ENCODE data around the gene PINLYP.
"Not testable (repeated sequence)": the region's sequence is repeated elsewhere in the genome, so short reads cannot be mapped to it uniquely, and the experiment has no call there.

The PINLYP gene

DNA sequence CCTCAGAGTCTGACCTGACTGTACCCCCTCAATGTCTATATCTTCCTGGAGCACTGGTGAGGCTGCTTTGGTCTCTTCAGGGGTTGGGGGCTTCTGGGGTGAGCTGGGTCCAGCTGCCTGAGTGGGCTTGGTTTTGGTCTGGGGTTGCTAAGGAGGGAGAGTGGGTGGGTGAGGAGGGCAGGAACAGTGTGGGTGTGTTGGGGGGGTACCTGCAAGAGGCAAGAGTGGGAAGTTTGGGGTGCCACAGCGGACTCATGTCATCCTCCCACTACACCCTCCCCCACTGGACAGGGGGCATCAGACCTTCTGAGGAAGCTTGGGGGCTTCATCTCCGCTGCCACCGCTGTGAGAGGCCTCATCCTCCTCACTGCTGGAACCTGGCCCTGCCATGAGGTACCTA lies 29.0 kb upstream of the PINLYP start:
- H3K14ac ChIP-seq (ENCODE audit: low read length) = no peak overlapping the region
- H3K27ac ChIP-seq (ENCODE audit: low read depth, low read length) = no peak overlapping the region

DNA sequence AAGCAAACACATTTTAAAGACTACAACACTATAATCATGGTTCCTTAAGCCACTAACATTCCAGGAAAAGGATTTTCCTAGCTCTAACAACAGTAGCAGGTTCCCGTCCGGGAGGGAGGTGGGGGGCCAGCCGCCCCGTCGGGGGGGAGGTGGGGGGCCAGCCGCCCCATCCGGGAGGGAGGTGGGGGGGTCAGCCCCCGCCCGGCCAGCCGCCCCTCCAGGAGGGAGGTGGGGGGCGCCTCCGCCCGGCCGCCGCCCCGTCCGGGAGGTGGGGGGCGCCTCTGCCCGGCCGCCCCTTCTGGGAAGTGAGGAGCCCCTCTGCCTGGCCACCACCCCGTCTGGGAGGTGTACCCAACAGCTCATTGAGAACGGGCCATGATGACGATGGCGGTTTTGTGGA lies 27.7 kb upstream of the PINLYP start:
- H2BK120ac ChIP-seq (ENCODE audit: insufficient read depth, low read length, poor library complexity); H3K79me2 ChIP-seq (ENCODE audit: control insufficient read depth, insufficient read depth, low read length, poor library complexity); H3K4ac ChIP-seq (ENCODE audit: low read depth, low read length); H3K27me3 ChIP-seq (ENCODE audit: insufficient read depth, low read length); H2BK5ac ChIP-seq (ENCODE audit: low read depth, low read length, poor library complexity); H4K91ac ChIP-seq (ENCODE audit: low read depth, low read length); H3K27ac ChIP-seq (ENCODE audit: low read depth, low read length); H3K14ac ChIP-seq (ENCODE audit: low read length); DNase-seq; H2AK5ac ChIP-seq (ENCODE audit: low read length); H3K4me1 ChIP-seq (ENCODE audit: control insufficient read depth in 1 of 2, insufficient read depth in 2 of 2, low read length in 2 of 2); H3K9me3 ChIP-seq (ENCODE audit: insufficient read depth, low read depth, low read length); H3K4me2 ChIP-seq (ENCODE audit: low read length); H3K9ac ChIP-seq (ENCODE audit: low read length); H3K23ac ChIP-seq (ENCODE audit: low read length); H3K4me3 ChIP-seq (ENCODE audit: low read depth, low read length); H2BK12ac ChIP-seq (ENCODE audit: low read length); H3K79me1 ChIP-seq (ENCODE audit: low read length); H2AFZ ChIP-seq (ENCODE audit: insufficient read depth, low read length, poor library complexity); H4K8ac ChIP-seq (ENCODE audit: low read depth, low read length); H3K18ac ChIP-seq (ENCODE audit: low read length); H4K12ac ChIP-seq (ENCODE audit: low read depth, low read length): not testable (repeated sequence)
- WGBS (ENCODE audit: extremely low coverage, insufficient coverage, insufficient read length) = no CpG with 5 or more reads among the region's 24 CpGs
- peaks cover 59 to 69% of the 10 kb centered on the region in 2 experiments for H3K36me3 ChIP-seq (ENCODE audit: control insufficient read depth in 1 of 2, insufficient read depth in 2 of 2, low read length in 2 of 2)

More for the DNA sequence above, 29.0 kb upstream of the PINLYP start:
- no peak overlapping the region for H2AK5ac ChIP-seq (ENCODE audit: low read length)
- no peak overlapping the region for H2BK5ac ChIP-seq (ENCODE audit: low read depth, low read length, poor library complexity)
- H3K27me3 ChIP-seq (ENCODE audit: insufficient read depth, low read length) = no peaks in the 10 kb centered on the region
- no peak overlapping the region for H3K4me2 ChIP-seq (ENCODE audit: low read length)
- H3K4me3 ChIP-seq (ENCODE audit: low read depth, low read length) = no peak overlapping the region
- no peaks in the 10 kb centered on the region for H3K79me1 ChIP-seq (ENCODE audit: low read length)
- H3K4ac ChIP-seq (ENCODE audit: low read depth, low read length) = no peak overlapping the region
- H4K12ac ChIP-seq (ENCODE audit: low read depth, low read length) = no peak overlapping the region
- H2BK12ac ChIP-seq (ENCODE audit: low read length) = no peak overlapping the region
- no peak overlapping the region for H3K18ac ChIP-seq (ENCODE audit: low read length)
- WGBS (ENCODE audit: extremely low coverage, insufficient coverage, insufficient read length) = no CpG with 5 or more reads among the region's 3 CpGs
- peaks cover 4% of the 10 kb centered on the region for H3K9me3 ChIP-seq (ENCODE audit: insufficient read depth, low read depth, low read length)
- H2BK120ac ChIP-seq (ENCODE audit: insufficient read depth, low read length, poor library complexity) = no peak overlapping the region
- H3K4me1 ChIP-seq (ENCODE audit: control insufficient read depth in 1 of 2, insufficient read depth in 2 of 2, low read length in 2 of 2) = no peaks in the 10 kb centered on the region
- H4K91ac ChIP-seq (ENCODE audit: low read depth, low read length) = no peak overlapping the region
- no peak overlapping the region for H4K8ac ChIP-seq (ENCODE audit: low read depth, low read length)
- H3K36me3 ChIP-seq (ENCODE audit: control insufficient read depth in 1 of 2, insufficient read depth in 2 of 2, low read length in 2 of 2) = peaks cover 54 to 69% of the 10 kb centered on the region in 2 experiments
- no peak overlapping the region for H3K9ac ChIP-seq (ENCODE audit: low read length)
- no peaks in the 10 kb centered on the region for H3K79me2 ChIP-seq (ENCODE audit: control insufficient read depth, insufficient read depth, low read length, poor library complexity)
- H3K23ac ChIP-seq (ENCODE audit: low read length) = no peak overlapping the region
- no peak for DNase-seq
- H2AFZ ChIP-seq (ENCODE audit: insufficient read depth, low read length, poor library complexity) = no peak overlapping the region

DNA sequence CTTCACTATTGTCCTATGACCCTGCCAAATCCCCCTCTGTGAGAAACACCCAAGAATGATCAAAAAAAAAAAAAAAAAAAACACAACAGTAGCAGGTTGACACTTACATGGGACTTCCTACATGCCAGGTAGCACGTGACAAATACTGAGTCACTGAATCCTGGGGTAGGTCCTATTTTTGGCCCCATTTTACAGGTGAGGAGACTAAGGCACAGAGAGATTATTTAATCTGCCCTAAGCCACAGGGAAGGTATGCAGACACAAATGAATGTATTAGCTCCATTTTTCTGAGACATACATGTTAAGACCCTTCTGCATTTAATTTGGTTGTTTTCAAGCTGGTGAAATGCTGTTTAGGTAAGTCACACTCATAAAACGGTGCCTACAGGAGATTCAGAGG lies 26.9 kb upstream of the PINLYP start:
- Histone ChIP-seq H3K14ac (ENCODE audit: low read length) (no peak overlapping the region), H3K9ac (ENCODE audit: low read length) (no peak overlapping the region), H3K4ac (ENCODE audit: low read depth, low read length) (no peak overlapping the region), H3K18ac (ENCODE audit: low read length) (no peak overlapping the region), H2BK12ac (ENCODE audit: low read length) (no peak overlapping the region), H4K12ac (ENCODE audit: low read depth, low read length) (no peak overlapping the region), H4K91ac (ENCODE audit: low read depth, low read length) (no peak overlapping the region), H3K4me1 (ENCODE audit: control insufficient read depth in 1 of 2, insufficient read depth in 2 of 2, low read length in 2 of 2) (no peaks in the 10 kb centered on the region), H3K79me1 (ENCODE audit: low read length) (no peaks in the 10 kb centered on the region), H2AK5ac (ENCODE audit: low read length) (no peak overlapping the region), H3K23ac (ENCODE audit: low read length) (no peak overlapping the region), H3K9me3 (ENCODE audit: insufficient read depth, low read depth, low read length) (peaks cover 3% of the 10 kb centered on the region), H2BK120ac (ENCODE audit: insufficient read depth, low read length, poor library complexity) (no peak overlapping the region), H3K4me3 (ENCODE audit: low read depth, low read length) (no peak overlapping the region), H2BK5ac (ENCODE audit: low read depth, low read length, poor library complexity) (no peak overlapping the region), H2AFZ (ENCODE audit: insufficient read depth, low read length, poor library complexity) (no peak overlapping the region), H3K4me2 (ENCODE audit: low read length) (no peak overlapping the region), H3K27ac (ENCODE audit: low read depth, low read length) (no peak overlapping the region), H3K27me3 (ENCODE audit: insufficient read depth, low read length) (no peaks in the 10 kb centered on the region), H4K8ac (ENCODE audit: low read depth, low read length) (no peak overlapping the region), H3K79me2 (ENCODE audit: control insufficient read depth, insufficient read depth, low read length, poor library complexity) (no peaks in the 10 kb centered on the region), H3K36me3 (ENCODE audit: control insufficient read depth in 1 of 2, insufficient read depth in 2 of 2, low read length in 2 of 2) (peaks cover 58 to 69% of the 10 kb centered on the region in 2 experiments)
- DNase-seq = no peak
- no CpG with 5 or more reads among the region's 2 CpGs for WGBS (ENCODE audit: extremely low coverage, insufficient coverage, insufficient read length)

DNA sequence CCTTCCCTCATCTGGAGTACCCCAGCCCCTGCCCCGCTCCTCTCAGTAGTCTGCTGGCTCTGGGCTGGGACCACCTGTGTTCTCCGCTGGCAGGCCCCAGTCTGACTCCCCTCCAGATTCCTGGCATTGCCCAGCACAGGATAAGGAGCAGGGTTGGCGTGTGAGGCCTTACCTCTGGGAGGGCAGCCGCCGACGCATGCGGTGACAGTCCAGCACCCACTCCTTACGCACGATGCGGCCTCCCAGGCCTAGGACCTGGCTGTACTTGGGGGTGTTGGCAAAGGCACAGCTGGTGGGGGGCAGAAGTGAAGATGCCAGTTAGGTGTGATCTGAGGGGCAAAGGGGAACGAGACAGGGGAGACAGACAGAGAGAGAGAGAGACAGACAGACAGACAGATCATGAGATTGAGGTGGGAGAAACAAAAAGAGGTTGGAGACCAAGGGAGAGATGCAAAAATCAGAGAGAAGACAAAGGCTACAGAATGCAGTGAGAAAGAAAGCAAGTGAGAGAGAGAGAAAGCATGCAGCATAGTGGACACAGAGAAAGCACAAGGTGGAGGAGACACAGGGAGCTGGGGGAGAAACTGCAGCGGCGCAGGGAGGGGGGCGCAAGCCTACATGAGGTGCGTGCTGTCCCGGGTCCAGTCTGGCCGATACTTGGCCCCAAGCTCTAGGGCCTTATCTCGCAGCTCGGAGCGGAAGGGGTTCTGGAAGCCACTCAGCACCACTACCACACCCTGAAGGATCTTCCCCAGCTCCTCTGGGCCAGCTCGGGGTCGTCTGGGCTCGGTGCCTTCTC lies 24.0 kb upstream of the PINLYP start:
- H3K23ac ChIP-seq (ENCODE audit: low read length) = no peak overlapping the region
- no peaks in the 10 kb centered on the region for H3K27me3 ChIP-seq (ENCODE audit: insufficient read depth, low read length)
- no peak overlapping the region for H4K91ac ChIP-seq (ENCODE audit: low read depth, low read length)
- no peak overlapping the region for H4K8ac ChIP-seq (ENCODE audit: low read depth, low read length)
- DNase-seq = no peak
- no peak overlapping the region for H2AK5ac ChIP-seq (ENCODE audit: low read length)
- H3K4me3 ChIP-seq (ENCODE audit: low read depth, low read length) = no peak overlapping the region
- no peak overlapping the region for H3K9ac ChIP-seq (ENCODE audit: low read length)
- H3K79me1 ChIP-seq (ENCODE audit: low read length) = no peaks in the 10 kb centered on the region
- H3K36me3 ChIP-seq (ENCODE audit: control insufficient read depth in 1 of 2, insufficient read depth in 2 of 2, low read length in 2 of 2) = peaks cover 46 to 62% of the 10 kb centered on the region in 2 experiments
- H2BK5ac ChIP-seq (ENCODE audit: low read depth, low read length, poor library complexity) = no peak overlapping the region
- no peak overlapping the region for H4K12ac ChIP-seq (ENCODE audit: low read depth, low read length)
- no peaks in the 10 kb centered on the region for H3K4me1 ChIP-seq (ENCODE audit: control insufficient read depth in 1 of 2, insufficient read depth in 2 of 2, low read length in 2 of 2)
- H3K4ac ChIP-seq (ENCODE audit: low read depth, low read length) = no peak overlapping the region
- no peak overlapping the region for H3K4me2 ChIP-seq (ENCODE audit: low read length)
- no peak overlapping the region for H3K18ac ChIP-seq (ENCODE audit: low read length)
- H3K9me3 ChIP-seq (ENCODE audit: insufficient read depth, low read depth, low read length) = no peaks in the 10 kb centered on the region
- no peaks in the 10 kb centered on the region for H3K79me2 ChIP-seq (ENCODE audit: control insufficient read depth, insufficient read depth, low read length, poor library complexity)
- H2BK12ac ChIP-seq (ENCODE audit: low read length) = no peak overlapping the region
- no CpG with 5 or more reads among the region's 23 CpGs for WGBS (ENCODE audit: extremely low coverage, insufficient coverage, insufficient read length)
- H2BK120ac ChIP-seq (ENCODE audit: insufficient read depth, low read length, poor library complexity) = no peak overlapping the region
- no peak overlapping the region for H3K27ac ChIP-seq (ENCODE audit: low read depth, low read length)
- no peak overlapping the region for H3K14ac ChIP-seq (ENCODE audit: low read length)
- no peak overlapping the region for H2AFZ ChIP-seq (ENCODE audit: insufficient read depth, low read length, poor library complexity)

Measured in trophoblast cell (in vitro differentiated cells and primary cell).